Keratinocyte (primary cell): ENCODE results near the gene WDR19.
"Not testable (repeated sequence)": the region's sequence is repeated elsewhere in the genome, so short reads cannot be mapped to it uniquely, and the experiment has no call there.

ENCODE experiments used
- EZH2 ChIP-seq: IDR thresholded peaks from one replicate; pipeline ENCODE4 v1.6.1; 2012; ENCODE audit warnings: inconsistent platforms, mild to moderate bottlenecking, low read length, moderate library complexity
- TF ChIP-seq, protein P1 (sequence below), 3 experiments: IDR thresholded peaks in 1 of 3; conservative IDR thresholded peaks in 1 of 3; optimal IDR thresholded peaks in 1 of 3; 2 replicates in 2 of 3; 3 replicates in 1 of 3; pipeline versions ENCODE3 to v1.5.1; 2011; ENCODE audit warnings: low read length in 3 of 3, mild to moderate bottlenecking in 3 of 3, moderate library complexity in 2 of 3, control low read depth in 1 of 3, inconsistent platforms in 1 of 3; ENCODE audit not compliant: insufficient read depth in 2 of 3; ENCODE audit errors: extremely low read depth in 1 of 3

GRCh38 chr4:39180629-39181028 is 1.7 kb upstream of the WDR19 start:
- TF ChIP-seq, protein P1, sequence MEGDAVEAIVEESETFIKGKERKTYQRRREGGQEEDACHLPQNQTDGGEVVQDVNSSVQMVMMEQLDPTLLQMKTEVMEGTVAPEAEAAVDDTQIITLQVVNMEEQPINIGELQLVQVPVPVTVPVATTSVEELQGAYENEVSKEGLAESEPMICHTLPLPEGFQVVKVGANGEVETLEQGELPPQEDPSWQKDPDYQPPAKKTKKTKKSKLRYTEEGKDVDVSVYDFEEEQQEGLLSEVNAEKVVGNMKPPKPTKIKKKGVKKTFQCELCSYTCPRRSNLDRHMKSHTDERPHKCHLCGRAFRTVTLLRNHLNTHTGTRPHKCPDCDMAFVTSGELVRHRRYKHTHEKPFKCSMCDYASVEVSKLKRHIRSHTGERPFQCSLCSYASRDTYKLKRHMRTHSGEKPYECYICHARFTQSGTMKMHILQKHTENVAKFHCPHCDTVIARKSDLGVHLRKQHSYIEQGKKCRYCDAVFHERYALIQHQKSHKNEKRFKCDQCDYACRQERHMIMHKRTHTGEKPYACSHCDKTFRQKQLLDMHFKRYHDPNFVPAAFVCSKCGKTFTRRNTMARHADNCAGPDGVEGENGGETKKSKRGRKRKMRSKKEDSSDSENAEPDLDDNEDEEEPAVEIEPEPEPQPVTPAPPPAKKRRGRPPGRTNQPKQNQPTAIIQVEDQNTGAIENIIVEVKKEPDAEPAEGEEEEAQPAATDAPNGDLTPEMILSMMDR (optimal IDR thresholded peaks at IDR 0.05 in 1 of 3, IDR thresholded peaks at IDR 0.05 in 1 of 3, conservative IDR thresholded peaks at IDR 0.05 in 1 of 3; ENCODE audit: extremely low read depth in 1 of 3, insufficient read depth in 2 of 3, low read length in 3 of 3): not testable (repeated sequence)
- TF ChIP-seq EZH2: not testable (repeated sequence)
